NCI-H2227 treated with DMSO at 0.1 percent for 48 hours (cell line): ENCODE measurements around the gene NDUFA6.
A peak's percentile ranks its signal among the peaks of the same experiment; 100 is the strongest.
"Not testable (repeated sequence)": the region's sequence is repeated elsewhere in the genome, so short reads cannot be mapped to it uniquely, and the experiment has no call there.

ENCODE experiments used
- DNase-seq: peaks from one replicate; lab custom pipeline; 2025; lab: John Stamatoyannopoulos, UW

The NDUFA6 gene

DNA sequence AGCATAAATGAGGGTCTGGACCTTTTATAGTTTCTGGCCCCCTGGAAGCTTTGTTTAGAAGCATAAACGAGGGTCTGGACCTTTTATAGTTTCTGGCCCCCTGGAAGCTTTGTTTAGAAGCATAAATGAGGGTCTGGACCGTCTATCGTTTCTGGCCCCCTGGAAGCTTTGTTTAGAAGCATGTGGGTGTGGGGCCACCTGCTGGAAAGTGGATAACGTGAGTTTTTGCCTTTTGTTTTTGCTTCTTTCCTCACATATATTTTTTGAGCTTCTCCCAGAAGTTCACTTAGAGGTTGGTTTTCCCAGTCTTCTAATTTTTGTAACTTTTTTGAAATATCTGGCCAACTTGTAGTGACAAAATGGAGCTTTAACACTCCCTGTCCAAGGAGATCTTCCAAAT, 22.2 kb upstream of the NDUFA6 start:
- DNase-seq: not testable (repeated sequence)

DNA sequence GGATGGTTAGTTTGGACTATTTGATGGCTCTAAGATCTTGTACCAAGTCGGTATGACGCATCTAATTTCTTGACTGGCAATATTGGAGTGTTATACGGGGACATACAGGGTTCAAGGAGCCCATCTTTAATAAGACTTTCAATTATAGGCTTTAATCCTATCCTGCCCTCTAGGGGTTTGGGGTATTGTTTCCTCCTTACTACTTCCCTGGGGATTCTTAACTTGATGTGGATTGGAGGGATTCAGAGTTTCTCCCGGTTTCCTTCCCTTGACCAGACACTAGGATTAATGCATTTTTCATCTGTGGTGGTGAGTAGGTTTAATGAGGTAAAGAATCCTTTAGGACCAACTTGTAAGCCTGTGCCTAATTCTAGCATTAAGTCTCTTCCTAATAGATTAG, 21.2 kb upstream of the NDUFA6 start:
- no peak for DNase-seq

- no peak for DNase-seq
Observed at GRCh38 chr22:42108848-42109247, 18.3 kb upstream of the NDUFA6 start.

- not testable (repeated sequence) for DNase-seq
Observed at GRCh38 chr22:42104332-42104860, 13.8 kb upstream of the NDUFA6 start.

- DNase-seq: no peak
Observed at GRCh38 chr22:42101199-42101598, 10.6 kb upstream of the NDUFA6 start.

DNA sequence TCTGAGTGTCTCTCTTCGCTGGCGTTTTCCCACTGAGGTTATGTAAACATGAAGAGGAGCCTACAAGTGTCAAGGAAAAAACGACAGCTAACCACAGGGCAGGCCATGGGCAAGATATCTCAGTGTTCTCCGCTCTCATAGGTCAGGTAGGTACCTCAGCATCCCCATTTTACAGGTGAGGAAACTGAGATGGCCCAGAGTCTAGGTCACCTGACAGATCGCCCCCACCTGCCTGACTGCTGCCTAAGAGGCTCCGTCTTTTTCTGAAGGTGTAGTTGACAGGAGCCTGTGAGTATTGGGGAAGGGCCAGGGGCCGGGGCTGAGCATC, 847 bp upstream of the NDUFA6 start:
- DNase-seq: no peak

- DNase-seq: no peak
Observed at GRCh38 chr22:42086051-42086450, 4.5 kb downstream of the NDUFA6 start.

- DNase-seq: no peak
Observed at GRCh38 chr22:42084874-42085273, 5.7 kb downstream of the NDUFA6 start.

GRCh38 chr22:42083119-42083518, 7.5 kb downstream of the NDUFA6 start:
- DNase-seq: no peak

- DNase-seq: peak; percentile 55
Observed at GRCh38 chr22:42080287-42080686, 10.3 kb downstream of the NDUFA6 start.

DNA sequence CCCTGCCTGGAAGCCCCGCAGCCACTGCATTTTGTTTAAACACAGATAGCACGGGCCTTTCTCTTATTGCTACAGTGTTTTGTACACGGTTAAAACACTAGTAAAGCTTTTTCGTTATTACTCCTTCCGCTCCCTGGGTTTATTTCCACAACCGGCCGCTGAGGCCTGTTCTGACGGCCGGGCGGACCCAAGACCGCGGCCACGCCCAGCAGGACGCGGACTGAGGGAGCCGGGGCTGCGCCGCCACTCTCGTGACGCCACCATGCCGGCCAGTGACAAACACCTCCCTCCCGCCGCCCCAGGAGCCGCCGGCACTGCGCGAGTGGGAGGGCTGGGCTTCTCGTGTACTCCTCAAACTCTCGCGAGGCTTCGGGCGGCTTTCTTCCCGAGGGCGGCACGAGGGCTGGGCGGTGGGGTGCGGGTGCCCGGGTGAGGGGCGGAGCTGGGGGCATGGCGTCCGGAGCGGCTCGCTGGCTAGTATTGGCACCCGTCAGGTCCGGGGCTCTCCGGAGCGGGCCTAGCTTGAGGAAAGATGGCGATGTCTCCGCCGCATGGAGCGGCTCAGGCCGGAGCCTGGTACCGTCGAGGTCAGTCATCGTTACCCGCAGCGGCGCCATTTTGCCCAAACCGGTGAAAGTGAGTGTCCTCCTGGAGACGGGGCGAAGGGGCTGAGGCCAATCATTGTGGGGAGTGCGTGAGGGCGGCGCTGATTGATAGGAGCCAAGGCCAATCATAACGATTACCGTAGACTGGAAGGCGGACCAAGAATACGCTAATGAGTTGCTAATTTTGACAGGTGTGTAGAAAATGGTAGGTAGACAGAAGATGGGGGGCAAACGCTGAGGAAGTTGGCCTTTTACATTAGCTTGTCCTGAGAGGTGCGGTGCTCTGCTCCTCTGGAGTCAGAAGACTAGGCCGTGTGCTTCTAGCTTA, 11.0 kb downstream of the NDUFA6 start, which contains the start of gene SMDT1:
Gene SMDT1 (plus strand): TSS at position 382 of the 933 bp plus-strand sequence. CDS start 69 bp downstream, at position 451.
- peak; percentile 94 for DNase-seq

DNA sequence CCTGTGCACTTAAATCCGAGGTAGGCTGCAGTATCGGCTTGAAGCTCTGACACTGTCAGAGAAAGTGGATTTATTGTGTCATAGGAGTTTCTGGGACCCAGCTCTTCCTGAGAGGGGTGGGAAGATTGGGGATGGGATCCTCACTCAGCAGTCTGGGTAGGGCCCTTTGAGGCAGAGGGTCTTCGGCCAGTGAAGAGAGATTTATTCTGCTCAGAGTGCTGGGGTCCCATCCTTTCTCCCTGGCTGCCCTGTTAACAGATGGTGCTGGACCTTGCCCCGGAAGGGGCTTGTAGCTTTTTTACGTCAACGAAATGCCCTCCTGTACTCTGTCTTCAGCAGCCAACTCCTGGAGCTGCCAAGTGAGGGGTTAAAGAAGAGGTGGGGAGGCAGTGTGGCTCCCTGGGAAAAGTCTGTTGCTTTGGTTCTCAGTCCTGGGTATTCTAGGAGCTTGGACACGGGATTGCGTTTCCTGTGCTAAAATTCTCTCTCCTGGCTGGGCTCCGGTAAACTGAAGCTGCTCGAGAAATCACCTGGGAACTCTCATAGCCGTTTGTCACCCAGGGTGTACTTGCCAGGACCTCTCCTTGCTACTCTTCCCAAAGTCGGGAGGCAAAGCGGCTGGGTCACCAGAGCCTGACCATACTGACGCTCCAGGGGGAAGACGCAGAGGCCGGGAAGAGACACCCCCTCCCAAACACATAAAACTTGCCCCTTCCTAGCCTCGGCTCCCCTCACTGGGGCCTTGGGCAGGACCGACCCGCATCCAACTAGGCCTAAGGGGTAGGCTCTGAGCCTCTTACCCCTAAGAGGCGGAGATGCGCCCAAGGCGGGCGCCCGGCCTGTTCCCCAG, 11.9 kb downstream of the NDUFA6 start:
- no peak for DNase-seq

DNA sequence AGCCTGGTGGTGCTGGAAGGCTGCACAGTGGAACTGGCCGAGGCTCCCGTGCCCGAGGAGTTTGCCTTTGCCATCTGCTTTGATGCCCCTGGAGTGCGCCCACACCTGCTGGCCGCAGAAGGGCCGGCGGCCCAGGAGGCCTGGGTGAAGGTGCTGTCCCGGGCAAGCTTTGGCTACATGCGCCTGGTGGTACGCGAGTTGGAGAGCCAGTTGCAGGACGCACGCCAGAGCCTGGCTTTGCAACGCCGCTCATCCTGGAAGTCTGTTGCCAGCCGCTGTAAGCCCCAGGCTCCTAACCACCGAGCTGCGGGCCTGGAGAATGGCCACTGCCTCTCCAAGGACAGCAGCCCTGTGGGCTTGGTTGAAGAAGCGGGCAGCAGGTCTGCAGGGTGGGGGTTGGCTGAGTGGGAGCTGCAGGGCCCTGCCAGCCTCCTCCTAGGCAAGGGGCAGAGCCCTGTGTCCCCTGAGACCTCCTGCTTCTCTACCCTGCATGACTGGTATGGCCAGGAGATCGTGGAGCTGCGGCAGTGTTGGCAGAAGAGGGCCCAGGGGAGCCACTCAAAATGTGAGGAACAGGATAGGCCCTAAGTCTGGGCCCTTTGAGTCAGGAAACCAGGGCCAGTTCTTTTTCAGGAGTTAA, 13.0 kb downstream of the NDUFA6 start:
- DNase-seq: no peak

DNA sequence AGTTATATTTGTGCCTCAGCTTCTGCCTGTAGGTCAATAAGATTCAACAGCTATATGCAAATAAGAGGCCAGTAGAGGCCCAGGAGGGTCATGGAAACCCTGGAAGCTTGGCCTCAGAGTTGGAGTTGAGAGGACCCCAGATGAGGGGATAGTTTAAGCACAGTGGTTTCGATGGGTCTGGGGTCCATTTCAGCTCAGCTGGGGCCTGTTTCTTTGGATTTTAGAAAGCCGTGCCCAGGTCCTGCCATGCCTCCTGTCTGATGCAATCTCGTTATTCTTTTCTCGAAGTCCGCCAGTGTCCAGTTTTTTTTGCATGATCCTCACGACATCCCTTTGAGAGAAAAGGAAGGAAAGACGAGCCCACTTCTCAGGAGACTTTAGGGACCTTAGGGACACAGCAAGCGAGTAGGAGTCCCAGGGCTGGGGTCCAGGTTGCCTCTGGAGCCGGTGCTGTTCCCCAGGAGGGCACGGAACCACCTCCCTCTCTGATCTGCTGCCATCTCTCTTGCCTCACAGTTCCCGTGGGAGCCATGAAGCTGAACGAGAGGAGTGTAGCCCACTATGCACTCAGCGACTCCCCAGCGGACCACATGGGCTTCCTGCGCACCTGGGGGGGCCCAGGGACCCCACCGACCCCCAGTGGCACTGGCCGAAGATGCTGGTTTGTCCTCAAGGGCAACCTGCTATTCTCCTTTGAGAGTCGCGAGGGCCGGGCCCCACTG, 13.6 kb downstream of the NDUFA6 start:
- no peak for DNase-seq

GRCh38 chr22:42074846-42075676, 15.5 kb downstream of the NDUFA6 start:
- DNase-seq: no peak

DNA sequence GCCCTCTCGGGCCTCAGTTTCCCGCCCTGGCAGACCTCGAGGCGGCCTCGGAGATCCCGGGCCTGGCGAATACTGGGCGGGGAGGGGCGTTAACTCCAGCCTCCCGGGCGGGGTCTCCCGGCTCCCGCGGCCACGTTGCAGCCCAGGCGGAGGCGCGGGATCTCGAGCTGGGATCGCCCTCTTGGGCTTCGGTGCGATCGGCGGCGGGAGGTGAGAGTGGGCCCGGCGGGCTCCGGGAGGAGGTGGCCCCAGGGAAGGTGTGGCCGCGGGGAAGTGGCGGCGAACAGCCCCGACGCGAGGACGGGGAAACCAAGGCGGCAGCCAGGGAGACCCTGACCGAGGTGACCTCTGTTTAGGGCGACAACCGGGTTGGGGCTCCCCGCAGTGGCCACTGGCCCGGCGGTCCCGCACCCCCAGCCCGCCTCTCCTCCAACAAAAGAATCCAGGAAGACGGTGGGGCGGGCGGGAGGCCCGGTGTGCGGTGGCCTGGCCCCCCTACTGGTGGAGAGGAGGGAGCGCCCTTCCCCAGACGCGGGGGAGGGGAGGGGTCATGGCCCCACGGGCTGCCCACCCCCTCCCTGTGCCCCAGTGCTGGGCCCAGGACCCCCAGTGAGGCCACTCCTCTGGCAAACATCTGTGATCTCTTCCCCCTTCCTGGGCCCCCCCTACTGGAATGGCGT, 16.3 kb downstream of the NDUFA6 start, which contains the start of gene PHETA2:
Gene PHETA2 (plus strand): TSS at position 117 of the 680 bp plus-strand sequence. CDS start 3,046 bp downstream, outside the sequence.
- DNase-seq: no peak

GRCh38 chr22:42073621-42074041, 16.9 kb downstream of the NDUFA6 start:
- no peak for DNase-seq

GRCh38 chr22:42072606-42073330, 17.8 kb downstream of the NDUFA6 start:
- no peak for DNase-seq

GRCh38 chr22:42071508-42071907, 19.1 kb downstream of the NDUFA6 start:
- not testable (repeated sequence) for DNase-seq
